ENCODE measurements around the gene DGUOK.

GRCh38 chr2:73930386-73930785, 3.7 kb downstream of the DGUOK start:
- TF ChIP-seq CTCF (IDR thresholded peaks at IDR 0.05): no peak
- TF ChIP-seq POLR2A (IDR thresholded peaks at IDR 0.05): no peak
